Sciatic nerve (tissue), 2 donors: ENCODE results near the gene KREMEN2. TPM values are rescaled to one million over a fixed set of nuclear protein-coding genes. Genes with fewer than 3 reads are reported as not detected.
A peak's percentile ranks its signal among the peaks of the same experiment; 100 is the strongest.

Source experiments
- ATAC-seq: fragments of 200-7000 bp; cut with Tn5 transposase; one replicate; pipeline ENCODE4 v1.9.1; 2020; ENCODE audit warnings: mild to moderate bottlenecking, moderate library complexity
- DNase-seq: peaks from one replicate; pipeline ENCODE4 v3.0.0-alpha.2; 2020; ENCODE audit warnings: low spot score
- intact Hi-C: fragments of 100-400 bp; cut with DNase I; formaldehyde crosslinking; loops from one replicate; pipeline ENCODE4 v1.14.2; 2022
- total RNA-seq: library from RNA; stranded (reverse); fragmentation: NEBNext Ultra II Directional; extraction: Animal tissue kit (Norgen Biotek cat#: 25700); gene quantifications from one replicate; pipeline ENCODE4 v1.2.1, GENCODE V29; 2021
- donor health status: DM: no; HTN: no; CAD: no.
- donor health status: DM: no; HTN: no; CAD: no.

Gene KREMEN2
- total RNA-seq, 1 donor from 2014 or later, result not detected

DNA sequence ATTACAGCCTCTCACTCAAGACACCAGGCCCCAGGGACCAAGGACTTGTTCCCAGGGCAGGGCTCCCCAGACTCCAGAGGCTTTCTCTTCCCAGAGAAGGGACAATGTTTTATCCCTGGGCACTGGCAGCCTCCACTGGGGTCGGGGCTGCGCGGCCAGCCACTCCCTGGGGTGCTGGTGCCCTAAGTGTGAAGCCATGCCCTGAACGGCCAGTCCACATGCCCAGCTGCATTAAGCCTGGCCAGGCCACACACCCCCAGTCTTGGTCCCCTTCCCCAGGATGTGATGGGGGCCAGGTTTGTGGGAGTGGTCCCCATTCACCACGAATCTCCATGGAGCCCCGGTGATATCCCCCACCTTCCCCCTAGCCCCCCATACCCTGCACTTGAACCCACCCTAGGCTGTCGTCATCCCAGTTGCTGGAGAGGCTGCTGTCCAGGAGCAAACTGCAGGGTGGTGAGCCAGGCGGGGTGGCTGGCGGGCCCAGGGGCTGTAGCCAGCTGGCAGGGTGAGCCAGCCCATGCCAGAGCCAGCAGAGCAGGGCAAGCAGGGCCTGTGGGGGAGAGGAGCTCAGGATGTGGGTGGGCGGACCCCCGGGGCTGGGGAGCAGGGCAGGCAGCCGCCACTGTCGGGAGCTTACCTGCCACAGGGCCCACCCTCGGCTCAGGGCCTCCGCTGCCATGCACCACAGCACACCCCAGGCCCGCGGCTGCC lies 9.7 kb downstream of the KREMEN2 start:
- ATAC-seq (no peak), DNase-seq (no peak)
- intact Hi-C loops, result no loop called here

DNA sequence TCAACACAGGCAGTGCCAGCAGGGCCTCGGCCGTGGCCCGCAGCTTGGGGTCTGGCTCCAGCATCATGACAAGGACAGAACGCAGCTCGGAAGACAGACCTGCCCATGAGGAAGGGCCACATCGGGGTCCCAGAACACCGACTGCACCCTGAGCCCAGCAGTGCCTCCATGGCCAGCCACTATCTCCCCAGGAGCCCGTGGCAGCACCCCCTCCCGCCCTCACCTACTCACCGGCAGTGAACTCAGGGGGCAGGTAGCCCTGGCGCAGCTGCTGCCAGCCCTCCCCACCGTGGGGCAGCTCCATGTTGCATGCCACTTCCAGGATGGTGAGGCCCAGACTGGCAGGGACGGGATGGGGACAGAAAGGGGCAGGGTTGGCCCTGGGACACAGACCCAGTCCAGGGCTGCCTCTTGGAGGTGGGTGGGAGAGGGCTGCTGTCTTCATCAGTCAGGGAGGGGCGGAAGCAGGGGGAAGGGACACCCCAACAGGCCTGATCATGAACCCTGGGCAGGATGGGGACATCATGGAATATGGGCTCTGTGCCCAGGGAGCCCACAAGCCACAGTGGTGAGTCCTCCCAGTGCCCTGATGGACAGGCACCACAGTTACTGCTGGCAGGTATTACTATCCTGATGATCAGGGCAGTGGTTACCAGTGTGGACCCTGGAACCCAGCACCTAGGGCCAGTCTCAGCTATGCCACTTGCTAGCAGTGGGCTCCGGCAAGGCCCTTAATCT lies 10.4 kb downstream of the KREMEN2 start:
- DNase-seq (no peak), ATAC-seq (no peak)
- intact Hi-C loops, result no loop called here

DNA sequence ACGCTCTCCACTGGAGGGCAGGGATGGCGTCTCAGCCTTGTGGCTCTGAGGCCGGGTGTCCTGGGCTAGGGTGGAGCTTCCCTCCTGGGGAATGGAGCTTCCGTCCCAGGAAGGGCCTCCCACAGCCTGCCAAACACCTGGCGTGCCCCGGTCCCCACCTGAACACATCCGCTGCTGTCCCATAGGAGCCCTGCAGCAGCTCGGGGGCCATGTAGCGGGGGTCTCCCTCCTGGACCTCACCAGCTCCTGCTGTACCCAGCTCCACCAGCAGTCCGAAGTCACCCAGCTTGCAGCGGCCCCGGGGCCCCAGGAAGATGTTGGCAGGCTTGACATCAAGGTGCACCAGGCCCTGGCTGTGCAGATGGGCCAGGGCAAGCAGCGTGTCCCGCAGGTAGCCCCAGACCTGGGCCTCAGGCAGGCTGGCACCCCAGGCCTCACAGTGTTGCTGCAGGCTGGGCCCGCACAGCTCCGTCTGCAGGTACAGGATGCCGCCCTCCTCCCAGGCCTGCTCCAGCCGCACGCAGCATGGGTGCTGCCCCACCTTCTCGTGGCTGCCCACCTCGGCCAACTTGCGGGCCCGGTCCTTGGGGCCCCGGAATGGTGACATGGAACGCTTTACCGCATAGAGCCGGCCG lies 11.2 kb downstream of the KREMEN2 start:
- intact Hi-C loops, result no loop called here
- DNase-seq (no peak), ATAC-seq (no peak)

DNA sequence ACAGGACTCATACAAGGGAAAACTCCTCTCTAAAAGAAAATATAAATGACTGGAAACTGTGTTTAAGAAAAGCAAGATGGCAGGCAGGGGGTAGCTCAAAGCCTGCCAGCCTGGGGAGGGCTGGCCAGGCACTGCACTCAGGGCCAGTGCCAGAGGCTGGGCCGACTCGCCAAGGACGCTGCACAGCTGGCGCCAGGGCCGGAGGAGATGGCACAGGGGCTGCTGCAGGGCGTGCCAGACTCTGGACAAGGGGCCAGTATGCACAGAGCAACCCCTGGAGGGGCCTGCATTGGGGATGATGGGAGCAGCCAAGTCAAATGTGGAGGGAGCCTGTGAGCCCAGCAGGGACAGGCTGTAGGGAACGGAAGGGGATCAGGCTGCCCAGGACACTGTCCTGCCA lies 12.1 kb downstream of the KREMEN2 start:
- no peak for ATAC-seq
- DNase-seq, result no peak
- intact Hi-C loops, result no loop called here

DNA sequence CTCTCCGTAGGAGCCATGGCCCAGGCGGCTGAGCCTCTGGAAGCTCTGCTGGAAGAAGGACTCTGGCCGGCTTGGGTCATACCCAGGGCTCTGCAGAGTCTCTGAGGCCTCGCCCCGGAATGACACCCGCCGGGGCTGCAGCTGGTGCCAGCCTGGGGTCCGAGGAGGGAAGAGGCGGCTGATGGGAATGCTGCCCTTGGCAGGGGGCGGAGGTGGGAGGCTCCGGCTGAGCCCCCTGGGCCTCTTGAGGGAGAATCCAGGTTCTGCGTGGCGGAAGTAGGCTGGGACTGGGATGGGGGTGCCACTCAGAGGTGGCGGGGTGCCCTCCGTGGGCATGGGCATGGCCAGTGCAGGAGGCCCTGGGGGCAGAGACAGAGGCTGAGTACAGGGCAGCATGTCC lies 12.6 kb downstream of the KREMEN2 start:
- intact Hi-C loops, result no loop called here
- ATAC-seq (no peak), DNase-seq (no peak)

DNA sequence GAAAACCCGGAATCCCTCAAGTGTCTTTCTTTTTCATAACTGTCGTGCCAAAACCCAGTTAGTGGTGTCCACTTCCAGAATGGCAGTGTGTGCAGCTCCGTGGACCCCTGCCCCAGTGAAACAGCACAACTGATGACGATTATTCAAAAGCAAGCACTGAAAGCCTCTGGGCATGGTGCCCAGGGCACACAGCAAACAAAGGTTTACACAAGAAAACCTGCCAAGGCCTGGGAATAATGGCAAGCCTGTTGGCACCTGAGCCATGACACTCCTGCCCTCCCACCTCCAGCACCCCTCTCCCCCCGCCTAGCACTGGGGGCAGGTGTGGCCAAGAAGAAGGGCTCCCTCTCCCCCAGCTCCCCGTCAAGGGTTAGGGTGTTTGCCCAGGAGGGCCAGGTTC lies 13.4 kb downstream of the KREMEN2 start:
- intact Hi-C loops, result no loop called here
- ATAC-seq (no peak), DNase-seq (no peak)

DNA sequence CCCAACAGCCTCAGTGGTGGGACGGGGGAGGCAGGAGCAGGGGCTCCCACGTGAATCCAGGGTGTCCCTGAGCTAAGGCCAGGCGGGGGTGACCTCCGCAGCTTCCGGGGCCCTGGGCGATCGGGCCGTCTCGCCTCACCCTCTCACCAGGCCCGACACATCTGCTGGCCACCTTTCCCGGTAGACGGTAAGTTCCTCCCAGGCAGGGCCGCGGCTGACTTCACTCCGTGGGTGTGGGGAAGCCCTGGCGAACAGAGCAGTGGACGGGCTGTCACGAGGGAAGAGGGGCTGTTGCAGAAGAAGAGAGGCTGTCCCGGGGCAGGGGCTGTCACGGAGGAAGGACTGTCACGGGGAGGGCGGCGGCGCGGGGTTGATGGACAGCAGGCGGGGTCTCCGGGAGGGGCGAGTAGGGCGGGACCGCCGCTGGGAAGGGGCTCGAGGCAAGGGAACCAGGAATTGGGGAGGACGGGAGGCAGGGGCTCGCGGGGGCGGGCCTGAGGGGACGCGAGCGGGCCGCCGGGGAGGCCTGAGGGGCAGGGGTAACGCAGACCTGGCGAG lies 15.7 kb downstream of the KREMEN2 start:
- no peak for ATAC-seq
- DNase-seq, result no peak
- intact Hi-C loops, result no loop called here

DNA sequence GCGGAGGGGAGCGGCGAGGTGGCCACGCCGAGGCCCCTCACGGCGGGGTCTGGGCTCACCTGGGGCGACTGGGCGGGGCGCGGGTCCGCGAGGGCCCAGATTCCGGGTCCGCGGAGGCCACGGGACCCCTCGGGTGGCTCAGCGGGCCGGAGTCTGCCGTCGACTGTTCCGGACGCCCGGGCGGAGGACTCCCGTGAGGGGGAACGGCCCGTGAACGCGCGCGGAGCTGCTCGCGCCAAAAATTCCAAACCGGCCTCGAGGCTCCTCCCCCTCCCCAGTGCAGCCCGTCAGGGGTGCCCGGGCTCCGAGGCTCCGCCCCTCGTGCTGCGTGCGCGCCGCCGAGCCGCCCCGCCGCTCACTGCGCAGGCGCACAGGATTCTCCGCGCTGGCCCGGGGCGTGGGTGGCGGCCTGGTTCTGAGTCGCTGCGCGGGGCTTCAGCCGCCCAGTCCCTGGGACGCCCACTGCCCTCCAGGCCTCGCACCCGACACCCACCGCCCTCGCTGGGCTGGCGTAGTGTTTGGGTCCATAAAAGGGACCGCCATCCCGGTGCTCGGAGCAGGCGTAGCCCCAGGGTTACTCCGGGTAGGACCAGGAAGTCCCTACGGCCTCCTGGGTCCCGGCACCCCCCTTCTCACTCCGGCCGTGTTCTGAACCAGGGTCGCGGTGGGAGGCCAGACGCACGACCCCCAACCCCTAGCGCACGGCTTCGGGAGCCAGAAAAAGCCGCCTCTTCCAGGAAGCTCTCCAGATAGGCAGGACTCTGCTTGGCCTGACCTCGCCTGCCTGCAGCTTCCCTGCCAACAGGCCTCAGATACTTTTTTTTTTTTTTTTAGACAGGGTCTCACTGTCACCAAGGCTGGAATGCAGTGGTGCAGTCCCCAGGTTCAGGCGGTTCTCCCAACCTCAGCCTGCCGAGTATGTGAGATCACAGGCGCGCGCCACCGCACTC lies 16.4 kb downstream of the KREMEN2 start, which contains the start of gene PKMYT1:
Gene PKMYT1, minus strand, starts transcription at position 220 of the 950 bp plus-strand sequence. CDS start 789 bp downstream, outside the sequence.
- intact Hi-C loops, result no loop called here
- peak; percentile 95 for ATAC-seq
- peak; percentile 95 for DNase-seq

DNA sequence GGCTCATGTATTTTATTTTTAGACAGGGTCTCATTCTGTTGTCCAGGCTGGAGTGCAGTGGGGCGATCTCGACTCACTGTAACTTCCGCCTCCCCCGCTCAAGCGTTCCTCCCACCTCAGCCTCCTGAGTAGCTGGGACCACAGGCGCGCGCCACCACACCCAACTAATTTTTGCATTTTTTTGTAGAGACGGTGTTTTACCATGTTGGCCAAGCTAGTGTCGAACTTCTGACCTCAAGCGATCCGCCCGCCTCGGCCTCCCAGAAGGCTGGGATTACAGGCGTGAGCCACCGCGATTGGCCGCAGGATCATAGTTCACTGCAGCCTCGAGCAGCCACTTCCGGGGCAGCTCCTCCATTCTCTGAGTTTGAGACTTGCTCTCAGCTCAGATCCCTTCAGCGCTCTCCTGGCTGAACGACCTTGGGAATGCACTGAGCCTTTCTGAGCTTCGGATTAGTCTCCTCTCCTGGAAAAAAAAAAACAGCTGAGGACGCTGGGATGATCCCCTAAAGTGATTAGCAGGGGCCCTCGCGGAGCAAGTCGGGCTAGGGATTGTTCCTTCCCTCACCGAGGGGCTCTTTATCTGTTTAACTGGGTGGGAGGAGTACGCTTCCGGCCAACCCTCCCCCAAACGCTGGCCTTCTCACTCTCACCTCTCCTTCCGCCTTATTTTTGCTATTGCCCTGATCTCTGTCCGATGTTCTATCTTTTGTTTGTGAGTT lies 17.3 kb downstream of the KREMEN2 start:
- intact Hi-C loops, result no loop called here
- DNase-seq (no peak), ATAC-seq (no peak)

DNA sequence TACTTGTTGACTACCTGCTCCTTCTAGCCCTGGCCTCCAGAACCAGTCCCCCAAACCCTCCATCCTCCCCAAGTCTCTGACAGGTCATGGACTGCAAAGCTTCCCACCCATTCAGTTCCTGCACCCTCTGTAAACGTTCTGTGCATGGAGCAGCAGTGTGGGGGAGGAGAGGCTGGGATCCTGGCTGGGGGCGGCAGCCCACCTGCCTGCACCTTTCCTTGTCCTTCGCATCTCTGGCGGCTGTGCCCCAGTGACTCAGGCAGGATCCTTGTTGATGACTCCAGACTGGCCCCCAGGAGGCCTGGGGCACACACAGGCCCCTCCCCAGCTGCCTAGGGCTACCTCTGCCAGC lies 17.8 kb downstream of the KREMEN2 start:
- DNase-seq (no peak), ATAC-seq (no peak)
- intact Hi-C loops, result no loop called here

DNA sequence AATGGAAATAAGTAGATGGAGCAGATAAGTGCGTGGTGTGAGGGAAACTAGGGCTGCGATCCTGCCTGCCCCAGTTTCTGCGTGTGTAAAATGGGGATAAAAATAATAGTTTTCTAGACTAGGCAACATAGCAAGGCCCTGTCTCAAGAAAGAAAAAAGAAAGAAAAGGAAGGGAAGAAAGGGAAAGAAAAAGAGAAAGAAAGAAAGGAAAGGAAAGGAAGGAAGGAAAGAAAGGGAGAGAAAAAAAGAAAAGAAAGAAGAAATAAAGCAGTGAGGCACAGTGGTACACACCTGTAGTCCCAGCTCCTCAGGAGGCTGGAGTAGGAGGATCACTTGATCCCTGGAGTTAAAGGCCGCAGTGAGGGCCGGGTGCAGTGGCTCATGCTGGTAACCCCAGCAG lies 18.3 kb downstream of the KREMEN2 start:
- intact Hi-C loops, result no loop called here
- ATAC-seq (no peak), DNase-seq (no peak)

DNA sequence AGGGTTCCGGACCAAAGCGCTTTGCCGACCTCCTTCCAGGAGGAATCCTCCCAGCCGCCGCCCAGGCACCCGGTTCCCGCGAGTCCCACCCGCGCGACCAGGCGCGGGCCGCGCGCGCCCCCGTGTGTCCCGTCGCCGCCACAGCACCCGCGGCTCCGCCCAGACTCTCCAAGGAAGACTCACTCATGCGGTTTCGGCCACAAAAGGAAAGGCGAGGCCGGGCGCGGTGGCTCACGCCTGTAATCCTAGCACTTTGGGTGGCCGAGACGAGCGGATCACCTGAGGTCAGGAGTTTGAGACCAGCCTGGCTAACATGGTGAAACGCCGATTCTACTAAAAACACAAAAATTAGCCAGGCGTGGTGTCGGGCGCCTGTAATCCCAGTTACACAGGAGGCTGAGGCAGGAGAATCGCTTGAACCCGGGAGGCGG lies 19.6 kb downstream of the KREMEN2 start:
- peak; percentile 63 for ATAC-seq

DNA sequence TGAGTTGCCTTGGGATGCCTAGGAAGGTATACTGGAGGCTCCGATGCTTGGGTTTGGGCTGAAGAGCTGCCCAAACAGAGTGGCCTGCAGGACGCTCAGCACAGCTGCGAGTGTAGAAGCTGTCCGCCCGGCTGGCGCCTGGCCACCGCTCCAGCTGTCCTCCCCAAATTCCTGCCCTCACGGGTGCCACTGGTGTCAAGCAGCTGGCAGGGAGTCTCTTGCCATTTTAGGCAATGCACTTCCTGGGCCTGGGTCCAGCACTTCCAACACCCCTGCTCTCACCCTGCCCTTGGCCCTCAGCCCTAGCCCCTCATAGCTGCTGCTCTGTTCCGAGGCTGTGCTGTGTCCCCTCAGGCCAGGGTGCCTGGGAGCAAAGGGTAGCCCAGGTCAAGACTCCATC lies 21.4 kb downstream of the KREMEN2 start:
- intact Hi-C loops, result no loop called here
- ATAC-seq (no peak), DNase-seq (no peak)

More for the DNA sequence above, 19.6 kb downstream of the KREMEN2 start:
- intact Hi-C loops, result no loop called here
- DNase-seq, result peak; percentile 86

DNA sequence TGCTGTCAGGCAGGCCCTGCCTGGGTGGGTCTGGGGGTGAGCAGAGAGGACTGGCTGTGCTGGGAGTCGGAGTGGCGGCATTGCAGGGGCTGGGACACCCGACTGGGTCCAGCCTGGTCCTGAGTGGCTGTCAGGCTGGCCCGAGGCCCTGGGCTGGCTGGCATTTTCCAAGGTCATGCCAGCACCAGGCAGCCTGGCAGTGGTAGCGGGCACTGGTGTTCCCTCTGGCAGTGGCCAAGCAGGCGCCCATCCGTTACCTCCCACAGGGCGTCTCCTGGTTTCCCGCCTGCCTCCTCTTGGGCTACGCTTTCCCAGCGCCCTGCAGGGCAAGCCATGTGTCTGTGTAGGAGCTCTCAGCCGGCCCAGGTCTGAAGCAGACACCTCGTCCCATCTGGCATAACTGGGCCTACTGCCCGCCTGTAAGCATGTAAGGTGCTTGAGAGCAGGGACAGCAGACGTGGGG lies 21.8 kb downstream of the KREMEN2 start:
- intact Hi-C loops, result no loop called here
- ATAC-seq (no peak), DNase-seq (no peak)

DNA sequence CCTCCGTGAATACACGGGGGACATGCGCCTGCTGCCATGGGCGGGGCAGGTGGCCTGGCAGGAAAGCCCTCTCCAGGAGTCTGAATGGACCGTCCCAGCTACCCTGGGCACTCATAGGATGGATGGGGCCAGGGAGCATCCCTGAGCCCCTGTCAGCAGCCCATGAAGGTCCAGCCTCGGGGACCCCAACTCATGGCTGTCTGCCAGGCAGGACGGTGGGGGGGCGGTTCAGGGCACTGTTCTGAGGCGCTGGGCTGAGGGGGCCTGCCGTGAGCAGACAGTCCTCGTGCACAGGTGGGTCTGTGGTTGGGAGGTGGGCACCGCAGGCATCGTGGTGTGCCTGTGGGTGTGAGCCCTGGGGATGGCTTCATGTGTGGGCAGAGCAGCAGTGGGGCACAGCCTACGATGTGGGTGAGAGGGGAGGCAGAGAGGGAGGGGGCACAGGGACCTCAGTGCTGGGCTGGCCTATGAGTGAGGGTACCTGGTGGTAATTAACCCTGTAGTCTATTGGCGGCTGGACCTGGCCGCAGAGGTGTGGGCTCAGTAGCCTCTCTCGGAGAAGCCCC lies 22.6 kb downstream of the KREMEN2 start:
- ATAC-seq (no peak), DNase-seq (no peak)
- intact Hi-C loops, result no loop called here

DNA sequence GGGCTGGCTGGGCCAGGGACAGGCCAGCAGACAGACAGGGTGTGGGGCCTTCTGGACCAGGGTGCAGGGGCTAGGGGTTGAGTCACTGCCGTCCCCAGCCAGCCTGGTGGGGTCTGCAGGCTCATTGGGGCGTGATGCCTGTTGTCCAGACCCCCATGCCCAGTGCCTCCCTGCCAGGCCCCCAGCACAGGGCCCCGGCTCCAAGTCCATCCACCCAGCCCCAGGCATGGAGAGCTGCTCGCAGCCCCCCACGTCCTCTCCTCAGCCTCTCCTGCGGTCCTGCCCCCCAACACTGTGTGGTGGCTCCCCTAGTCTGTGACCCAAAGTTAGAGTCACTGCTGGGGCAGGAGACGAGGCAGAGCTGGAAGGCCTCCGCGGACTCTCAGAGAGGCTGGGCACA lies 23.2 kb downstream of the KREMEN2 start:
- intact Hi-C loops, result no loop called here
- DNase-seq, result no peak
- ATAC-seq, result no peak

DNA sequence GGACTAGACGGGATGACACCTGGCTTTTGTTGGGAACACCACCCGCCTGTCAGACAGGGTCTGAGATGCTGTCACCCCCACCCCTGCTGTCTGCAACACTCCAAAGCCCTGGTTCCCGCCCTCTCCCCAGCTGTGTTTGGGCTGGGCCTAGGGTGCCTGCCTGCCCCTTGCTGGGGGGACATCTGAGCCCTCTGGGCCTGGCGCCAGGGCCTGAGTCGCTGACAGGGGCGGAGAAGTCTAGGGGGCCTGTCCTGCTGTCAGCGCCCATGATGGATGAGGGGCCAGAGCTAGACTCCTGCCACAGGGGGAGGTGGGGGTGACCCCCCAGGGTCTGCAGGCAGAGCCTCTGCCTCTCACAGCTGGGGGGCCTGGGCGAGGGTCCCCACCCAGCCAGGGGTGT lies 23.8 kb downstream of the KREMEN2 start:
- DNase-seq (no peak), ATAC-seq (no peak)
- intact Hi-C loops, result no loop called here

DNA sequence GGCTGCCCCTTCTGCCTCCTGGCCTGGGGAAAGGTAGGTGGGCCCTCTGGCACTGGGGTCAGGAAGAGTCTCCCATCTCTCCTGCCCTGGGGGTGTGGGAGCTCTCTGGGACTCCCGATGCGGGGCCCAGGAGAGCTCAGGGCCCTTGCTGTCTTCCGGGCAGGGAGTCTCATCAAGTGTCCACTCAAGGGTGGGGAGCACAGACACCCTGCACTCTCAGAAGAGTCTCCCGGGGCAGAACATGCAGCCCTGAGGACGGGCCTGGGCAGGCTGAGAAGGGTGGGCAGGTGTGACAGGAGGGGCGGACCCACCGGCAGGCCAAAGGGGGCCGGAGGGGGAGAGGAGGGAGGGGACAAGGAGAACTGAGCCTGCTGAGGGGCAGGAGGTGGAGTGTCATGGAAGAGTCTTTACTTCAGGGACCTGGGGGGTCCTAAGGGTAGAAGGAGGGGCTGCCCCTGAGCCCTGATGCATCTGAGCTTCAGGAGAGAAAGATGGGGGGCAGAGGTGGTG lies 24.6 kb downstream of the KREMEN2 start:
- intact Hi-C loops, result no loop called here
- ATAC-seq (no peak), DNase-seq (no peak)
